Heart right ventricle (tissue), 16 donors: Measurements from ENCODE around the gene NR2F1. TPM values are rescaled to one million over a fixed set of nuclear protein-coding genes. Genes with fewer than 3 reads are reported as not detected.

Experiments
- ATAC-seq, 8 donors: fragments of 200-7000 bp; cut with Tn5 transposase; one replicate each; pipeline ENCODE4 v1.9.1; 2020; ENCODE audit warnings: mild to moderate bottlenecking in 8 of 8, moderate library complexity in 8 of 8, moderate number of reproducible peaks in 1 of 8
- DNase-seq, 2 donors: peaks; one replicate each; pipeline ENCODE4 v3.0.0-alpha.2; 2020
- H3K27ac ChIP-seq, 10 donors: fragments of 200-600 bp; sonication (generic) in 2 of 10; one replicate each; pipeline versions ENCODE4 v1.5.0 to v1.8.0; 2020 to 2022; ENCODE audit warnings: mild to moderate bottlenecking in 3 of 10
- H3K27me3 ChIP-seq, 7 donors: fragments of 200-600 bp; one replicate each; pipeline ENCODE4 v1.8.0; 2021 to 2022; ENCODE audit warnings: mild to moderate bottlenecking in 2 of 7
- H3K36me3 ChIP-seq, 9 donors: fragments of 200-600 bp; sonication (generic) in 1 of 9; one replicate each; pipeline versions ENCODE4 v1.5.0 to v1.8.0; 2020 to 2022; ENCODE audit warnings: mild to moderate bottlenecking in 2 of 9
- H3K4me1 ChIP-seq, 9 donors: fragments of 200-600 bp; sonication (generic) in 1 of 9; one replicate each; pipeline versions ENCODE4 v1.5.0 to v1.8.0; 2020 to 2022; ENCODE audit warnings: mild to moderate bottlenecking in 4 of 9
- H3K4me3 ChIP-seq, 10 donors: fragments of 200-600 bp; sonication (generic) in 2 of 10; one replicate each; pipeline versions ENCODE4 v1.5.0 to v1.8.0; 2020 to 2022; ENCODE audit warnings: mild to moderate bottlenecking in 7 of 10, moderate library complexity in 2 of 10
- H3K9me3 ChIP-seq, 11 donors: fragments of 200-600 bp in 10 of 11; sonication (generic) in 2 of 11; one replicate each; pipeline versions ENCODE4 v1.5.0 to v1.8.0; 2013 to 2022; ENCODE audit warnings: mild to moderate bottlenecking in 2 of 11, control low read depth in 1 of 11, moderate library complexity in 1 of 11
- WGBS, 2 donors: extraction: QIAGEN DNeasy Blood & Tissue Kit; methylation state at CpG; one replicate each; pipeline ENCODE4 v1.1.7; 2013; ENCODE audit warnings: inconsistent platforms in 1 of 2; 5-methylcytosine and 5-hydroxymethylcytosine counted together
- intact Hi-C, 10 donors: fragments of 100-400 bp; cut with DNase I; formaldehyde crosslinking; loops; one replicate each; pipeline versions ENCODE4 v1.11.1 to v1.14.2; 2022
- polyA plus RNA-seq, 2 donors: library from polyadenylated mRNA; stranded (reverse); fragments of 200-250 nt; gene quantifications; one replicate each; pipeline ENCODE4 v1.2.3, GENCODE V29; 2013
- total RNA-seq, 10 donors: library from RNA; stranded (reverse); fragmentation: NEBNext Ultra II Directional in 3 of 10; extraction: Animal tissue kit (Norgen Biotek cat#: 25700) in 3 of 10; gene quantifications; one replicate each; pipeline versions ENCODE4 v1.2.1 to v1.2.4, GENCODE V29; 2021 to 2023
- TF ChIP-seq, protein P1 (sequence below), 9 donors: fragments of 200-600 bp; sonication (generic) in 2 of 9; IDR thresholded peaks; one replicate each; pipeline versions ENCODE4 v1.5.0 to v1.8.0; 2021 to 2022; ENCODE audit warnings: antibody characterized with exemption in 9 of 9, mild to moderate bottlenecking in 5 of 9, moderate library complexity in 1 of 9
- donor health status: Arrhythmogenic right ventricular cardiomyopathy.
- donor health status: ischemic (EF 13 %, LVEDD 7.1; RV severe dilation, severe dysfunction).
- donor health status: healthy with polysubstance abuse.
- donor health status: DM: no; HTN: yes; CAD: no.
- donor health status: DM: no; HTN: no; CAD: no.
- donor health status: ischemic (EF 25% LVEDD 6.9; RV normal size, moderate dysfunction).
- donor health status: ischemic (EF 25% LVEDD 5.7; RV mildly dilated, moderate dysfunction).
- donor health status: healthy.
- donor health status: DM: yes; HTN: yes; CAD: no.
- donor health status: Ischemic cardiomyopathy.
- donor health status: ischemic (EF 35%, LVEDD 5.7; RV mildly dilated, moderate dysfunction).
- donor health status: nonischemic (EF 11% LVEDD 7.7; RV severe dilation, severe dysfunction).
- donor health status: DM: yes; HTN: yes; CAD: no.
- donor health status: PGD.
- donor health status: ischemic (EF 29% LVEDD 5.4; RV normal size, mild dysfunction).
- donor health status: nonischemic (EF 23%, LVEDD 6.1; RV moderate dilation, normal function).

Gene NR2F1
- total and polyA plus RNA-seq, 12 donors, result 0.27 to 2.4 (median 0.92) TPM

DNA sequence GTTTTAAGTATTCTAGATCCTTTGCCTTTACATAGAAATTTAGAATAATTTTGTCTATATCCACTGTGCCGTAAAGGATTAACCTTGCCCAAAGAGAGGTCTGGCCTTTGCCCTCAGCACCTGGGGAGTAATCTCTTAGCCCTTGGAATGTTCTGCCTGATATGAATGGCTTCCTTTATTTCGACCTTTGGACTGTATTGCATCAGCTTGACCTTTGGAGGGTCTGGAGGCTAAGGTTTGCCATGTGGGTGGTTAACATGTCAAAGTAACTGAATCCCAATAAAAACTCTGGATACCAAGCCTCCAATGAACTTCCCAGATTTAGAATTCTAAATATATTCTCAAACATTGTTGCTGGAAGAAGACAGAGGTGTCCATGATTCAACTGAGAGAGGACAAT is 54.7 kb downstream of the NR2F1 start:
- TF ChIP-seq, protein P1, sequence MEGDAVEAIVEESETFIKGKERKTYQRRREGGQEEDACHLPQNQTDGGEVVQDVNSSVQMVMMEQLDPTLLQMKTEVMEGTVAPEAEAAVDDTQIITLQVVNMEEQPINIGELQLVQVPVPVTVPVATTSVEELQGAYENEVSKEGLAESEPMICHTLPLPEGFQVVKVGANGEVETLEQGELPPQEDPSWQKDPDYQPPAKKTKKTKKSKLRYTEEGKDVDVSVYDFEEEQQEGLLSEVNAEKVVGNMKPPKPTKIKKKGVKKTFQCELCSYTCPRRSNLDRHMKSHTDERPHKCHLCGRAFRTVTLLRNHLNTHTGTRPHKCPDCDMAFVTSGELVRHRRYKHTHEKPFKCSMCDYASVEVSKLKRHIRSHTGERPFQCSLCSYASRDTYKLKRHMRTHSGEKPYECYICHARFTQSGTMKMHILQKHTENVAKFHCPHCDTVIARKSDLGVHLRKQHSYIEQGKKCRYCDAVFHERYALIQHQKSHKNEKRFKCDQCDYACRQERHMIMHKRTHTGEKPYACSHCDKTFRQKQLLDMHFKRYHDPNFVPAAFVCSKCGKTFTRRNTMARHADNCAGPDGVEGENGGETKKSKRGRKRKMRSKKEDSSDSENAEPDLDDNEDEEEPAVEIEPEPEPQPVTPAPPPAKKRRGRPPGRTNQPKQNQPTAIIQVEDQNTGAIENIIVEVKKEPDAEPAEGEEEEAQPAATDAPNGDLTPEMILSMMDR (IDR thresholded peaks at IDR 0.05), result no peak
- Histone ChIP-seq H3K36me3 (no peaks in the 10 kb centered on the region), H3K27ac (no peak overlapping the region), H3K4me3 (no peak overlapping the region), H3K27me3 (no peaks in the 10 kb centered on the region), H3K4me1 (no peaks in the 10 kb centered on the region), H3K9me3 (no peaks in the 10 kb centered on the region)
- ATAC-seq (no peak), DNase-seq (no peak)
- WGBS, 2 donors, result 75 to 79% methylated on average over 2 of the region's 2 CpGs
- intact Hi-C loops, result no loop called here

DNA sequence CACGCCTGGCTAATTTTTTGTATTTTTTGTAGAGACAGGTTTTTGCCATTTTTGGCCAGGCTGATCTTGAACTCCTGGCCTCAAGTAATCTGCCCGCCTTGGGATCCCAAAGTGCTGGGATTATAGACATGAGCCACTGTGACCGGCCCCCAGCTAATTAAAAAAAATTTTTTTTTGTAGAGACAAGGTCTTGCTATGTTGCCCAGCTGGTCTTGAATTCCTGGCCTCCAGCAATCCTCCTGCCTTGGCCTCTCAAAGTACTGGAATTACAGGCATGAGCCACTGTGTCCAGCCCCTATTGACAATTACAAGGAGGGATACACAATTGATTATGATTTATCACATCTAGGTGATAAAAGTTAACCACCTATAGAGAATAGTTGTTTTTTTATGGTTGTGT is 59.5 kb downstream of the NR2F1 start:
- Histone ChIP-seq H3K27ac (no peak overlapping the region), H3K4me3 (no peak overlapping the region), H3K4me1 (no peaks in the 10 kb centered on the region), H3K36me3 (no peaks in the 10 kb centered on the region), H3K9me3 (no peaks in the 10 kb centered on the region), H3K27me3 (no peaks in the 10 kb centered on the region)
- DNase-seq (no peak), ATAC-seq (no peak)
- WGBS, 2 donors, result 97 to 99% methylated on average over 3 of the region's 3 CpGs
- intact Hi-C loops, result no loop called here
- TF ChIP-seq, protein P1 (IDR thresholded peaks at IDR 0.05), result no peak

Other genes with a start within 250 kb of the NR2F1 start
- under 1 TPM in 9 of 10 donors, not detected in 1; 0.44 to 0.87 (median 0.59) TPM for gene NR2F1-AS1, start 2.0 kb upstream of the NR2F1 start, total RNA-seq
- gene NR2F1-AS1, start 2.0 kb upstream of the NR2F1 start, polyA plus RNA-seq, result 1 to 10 TPM in 1 of 2 donors, under 1 TPM in 1; 0.41 to 2.9 TPM
- under 1 TPM; 0.22 to 0.51 (median 0.32) TPM for gene POU5F2, start 158.4 kb downstream of the NR2F1 start, total RNA-seq
- gene POU5F2, start 158.4 kb downstream of the NR2F1 start, polyA plus RNA-seq, result under 1 TPM; 0.01 to 0.15 TPM